HCT116 (cell line): ENCODE data around the gene AKAP9. TPM values are rescaled to one million over a fixed set of nuclear protein-coding genes. Genes with fewer than 3 reads are reported as not detected.
A peak's percentile ranks its signal among the peaks of the same experiment; 100 is the strongest.

Source experiments
- ATAC-seq: fragments of 200-7000 bp; cut with Tn5 transposase; 2 replicates; pipeline ENCODE4 v1.9.1; 2020; ENCODE audit warnings: mild to moderate bottlenecking, moderate library complexity
- BruUV-seq: library from RNA; stranded (reverse); fragments of 400-500 nt; replicated peaks from 2 replicates; lab custom pipeline; 2021; lab: Mats Ljungman, UMichigan
- CTCF ChIA-PET: fragments of 300-600 bp; sonication (Branson Sonifier 250); formaldehyde crosslinking; loops from one replicate; lab custom pipeline; 2021; ENCODE audit warnings: antibody characterized with exemption; lab: Charles Lee
- POLR2A ChIA-PET: fragments of 300-600, 350-600 bp; sonication (Branson Sonifier 250); formaldehyde crosslinking; loops from one replicate; lab custom pipeline; 2021; ENCODE audit warnings: antibody characterized with exemption; lab: Charles Lee
- RAD21 ChIA-PET, 2 experiments: fragments of 300-600 bp; sonication (Branson Sonifier 250); formaldehyde crosslinking; loops; one replicate each; lab custom pipeline; 2023; ENCODE audit warnings: low total read pairs in 2 of 2; ENCODE audit not compliant: uncharacterized antibody in 2 of 2, unreplicated experiment in 2 of 2, low non-redundant PET in 1 of 2; lab: Charles Lee
- DNase-seq: peaks from one replicate; pipeline ENCODE4 v3.0.0-alpha.2; 2010; ENCODE audit warnings: low read depth, low spot score
- H2AFZ ChIP-seq: fragments of 200-600 bp; shearing (Covaris generic), sonication (generic); 2 replicates; pipeline ENCODE4 v1.6.1; 2017; ENCODE audit warnings: low read depth, mixed run types, mixed read lengths, antibody characterized with exemption, low read length; ENCODE audit not compliant: poor library complexity, severe bottlenecking
- H3K27ac ChIP-seq: 2 replicates; pipeline ENCODE4 v1.5.1; 2012; ENCODE audit warnings: low read depth, low read length
- H3K27me3 ChIP-seq: fragments of 200-600 bp; sonication (generic); 2 replicates; pipeline ENCODE4 v1.6.1; 2016; ENCODE audit warnings: mixed run types, low read length, mixed read lengths; ENCODE audit not compliant: insufficient read depth
- H3K36me3 ChIP-seq, 2 experiments: fragments of 200-500 bp in 1 of 2; fragments of 200-600 bp in 1 of 2; sonication (Bioruptor generic) in 1 of 2; sonication (generic) in 1 of 2; 2 replicates each; pipeline versions ENCODE4 v1.5.1 to v1.6.1; 2014 to 2016; ENCODE audit warnings: low read length in 2 of 2, inconsistent platforms in 1 of 2, mixed read lengths in 1 of 2, mixed run types in 1 of 2; ENCODE audit not compliant: insufficient read depth in 2 of 2, control insufficient read depth in 1 of 2
- H3K4me1 ChIP-seq, 2 experiments: fragments of 200-600 bp in 1 of 2; sonication (generic) in 1 of 2; 2 replicates each; pipeline versions ENCODE4 v1.5.1 to v1.6.1; 2012 to 2017; ENCODE audit warnings: low read length in 2 of 2, inconsistent platforms in 1 of 2, mild to moderate bottlenecking in 1 of 2, mixed read lengths in 1 of 2, mixed run types in 1 of 2, moderate library complexity in 1 of 2; ENCODE audit not compliant: insufficient read depth in 2 of 2, control insufficient read depth in 1 of 2
- H3K4me2 ChIP-seq: fragments of 200-600 bp; sonication (generic); 2 replicates; pipeline ENCODE4 v1.6.1; 2017; ENCODE audit warnings: mixed run types, low read length, mixed read lengths
- H3K4me3 ChIP-seq, 2 experiments: fragments of 200-600 bp in 1 of 2; sonication (generic) in 1 of 2; replicated peaks in 1 of 2; 2 replicates each; pipeline ENCODE4 v1.5.1; 2011 to 2016; ENCODE audit warnings: low read length in 2 of 2, control low read depth in 1 of 2, low read depth in 1 of 2, mild to moderate bottlenecking in 1 of 2, mixed read lengths in 1 of 2, mixed run types in 1 of 2
- H3K79me2 ChIP-seq: fragments of 200-600 bp; sonication (generic); 2 replicates; pipeline ENCODE4 v1.6.1; 2017; ENCODE audit warnings: mild to moderate bottlenecking, mixed run types, low read length, moderate library complexity, mixed read lengths; ENCODE audit not compliant: insufficient read depth
- H3K9ac ChIP-seq: fragments of 200-600 bp; sonication (generic); 2 replicates; pipeline ENCODE4 v1.6.1; 2016; ENCODE audit warnings: low read length, mixed read lengths
- H3K9me2 ChIP-seq: fragments of 200-600 bp; sonication (generic), shearing (Covaris generic); 2 replicates; pipeline ENCODE4 v1.6.1; 2017; ENCODE audit warnings: mixed run types, mild to moderate bottlenecking, moderate library complexity; ENCODE audit not compliant: insufficient read depth
- H3K9me3 ChIP-seq, 2 experiments: fragments of 200-500 bp in 1 of 2; fragments of 200-600 bp in 1 of 2; sonication (Bioruptor generic) in 1 of 2; sonication (generic) in 1 of 2; 2 replicates each; pipeline ENCODE4 v1.6.1; 2014 to 2017; ENCODE audit warnings: low read length in 2 of 2, mixed read lengths in 2 of 2, inconsistent platforms in 1 of 2, low read depth in 1 of 2, mild to moderate bottlenecking in 1 of 2, mixed run types in 1 of 2, moderate library complexity in 1 of 2; ENCODE audit not compliant: control insufficient read depth in 1 of 2, insufficient read depth in 1 of 2
- H4K20me1 ChIP-seq: fragments of 200-600 bp; sonication (generic), shearing (Covaris generic); 2 replicates; pipeline ENCODE4 v1.6.1; 2017; ENCODE audit warnings: mixed run types, mild to moderate bottlenecking, moderate library complexity; ENCODE audit not compliant: insufficient read depth
- CBX3 ChIP-seq: IDR thresholded peaks from 2 replicates; pipeline ENCODE4 v1.6.1; 2012; ENCODE audit warnings: low read depth
- CTCF ChIP-seq, 3 experiments: fragments of 200-600 bp in 1 of 3; sonication (generic) in 1 of 3; IDR thresholded peaks in 2 of 3; conservative IDR thresholded peaks in 1 of 3; 2 replicates each; pipeline ENCODE4 v1.5.1; 2012 to 2017; ENCODE audit warnings: low read depth in 2 of 3, low read length in 2 of 3, antibody characterized with exemption in 1 of 3, borderline replicate concordance in 1 of 3, control low read depth in 1 of 3, mild to moderate bottlenecking in 1 of 3, mixed read lengths in 1 of 3, mixed run types in 1 of 3, moderate library complexity in 1 of 3; ENCODE audit not compliant: insufficient read depth in 1 of 3
- EGR1 ChIP-seq: IDR thresholded peaks from 2 replicates; pipeline ENCODE4 v1.6.1; 2012; ENCODE audit warnings: low read depth
- ELF1 ChIP-seq: IDR thresholded peaks from 2 replicates; pipeline ENCODE4 v1.6.1; 2012; ENCODE audit warnings: low read depth, borderline replicate concordance
- EZH2 ChIP-seq: fragments of 200-600 bp; sonication (generic); IDR thresholded peaks from 2 replicates; pipeline ENCODE4 v1.6.1; 2017; ENCODE audit warnings: antibody characterized with exemption, mixed run types
- FOSL1 ChIP-seq: IDR thresholded peaks from 2 replicates; pipeline ENCODE4 v1.6.1; 2012; ENCODE audit warnings: low read depth
- MAX ChIP-seq: IDR thresholded peaks from 2 replicates; pipeline ENCODE4 v1.6.1; 2012
- POLR2A ChIP-seq: IDR thresholded peaks from 2 replicates; pipeline ENCODE4 v1.7.0; 2011; ENCODE audit warnings: borderline replicate concordance; ENCODE audit not compliant: insufficient read depth, insufficient read length; ENCODE audit errors: extremely low read depth
- POLR2AphosphoS5 ChIP-seq: IDR thresholded peaks from 2 replicates; pipeline ENCODE4 v1.6.1; 2011; ENCODE audit warnings: mild to moderate bottlenecking, low read depth, low read length, moderate library complexity
- RAD21 ChIP-seq: IDR thresholded peaks from 2 replicates; pipeline ENCODE4 v1.6.1; 2012; ENCODE audit warnings: low read depth, mild to moderate bottlenecking
- SRF ChIP-seq: IDR thresholded peaks from 2 replicates; pipeline ENCODE4 v1.6.1; 2012; ENCODE audit warnings: low read depth
- TCF7L2 ChIP-seq: IDR thresholded peaks from 2 replicates; pipeline ENCODE4 v1.7.0; 2011; ENCODE audit warnings: borderline replicate concordance, inconsistent platforms; ENCODE audit not compliant: insufficient read depth, insufficient read length; ENCODE audit errors: extremely low read depth
- YY1 ChIP-seq: IDR thresholded peaks from 2 replicates; pipeline ENCODE4 v1.6.1; 2011; ENCODE audit warnings: low read length, low read depth, moderate library complexity, mild to moderate bottlenecking; ENCODE audit not compliant: insufficient replicate concordance; ENCODE audit errors: extremely low read depth
- ZBTB33 ChIP-seq: IDR thresholded peaks from 2 replicates; pipeline ENCODE4 v1.6.1; 2011; ENCODE audit warnings: mild to moderate bottlenecking, low read length, moderate library complexity; ENCODE audit not compliant: insufficient replicate concordance; ENCODE audit errors: extremely low read depth
- ZFX ChIP-seq: fragments of 450-650 bp; IDR thresholded peaks from 2 replicates; pipeline ENCODE4 v1.6.1; 2017
- ZNF274 ChIP-seq: fragments of 200-500 bp; sonication (Bioruptor generic); IDR thresholded peaks from 2 replicates; pipeline ENCODE4 v1.6.1; 2014; ENCODE audit warnings: mild to moderate bottlenecking, low read depth, low read length, inconsistent platforms
- intact Hi-C: fragments of 100-400 bp; cut with micrococcal nuclease; formaldehyde crosslinking; loops from 2 replicates; pipeline ENCODE4 v1.10.0; 2022
- total RNA-seq: library from RNA; stranded (reverse); gene quantifications from one replicate; pipeline ENCODE4 v1.2.1, GENCODE V29; 2021; ENCODE audit not compliant: unreplicated experiment

The AKAP9 gene
- total RNA-seq, 1 experiment from 2014 or later, result 32.6 TPM

- ATAC-seq, result peak; percentile 33
- CTCF ChIA-PET, result interaction anchor here (1.0 to 1.3 kb wide), 3 partner anchors 12 to 313 kb away, joined by 3 to 8 read pairs (median 4); partner anchors contain the start of gene GATAD1
These were observed 192.6 kb downstream of the AKAP9 start for GRCh38 chr7:92133133-92133736.

More at GRCh38 chr7:92133133-92133736, 192.6 kb downstream of the AKAP9 start:
- H2AFZ ChIP-seq, result no peak overlapping the region
- peak overlapping the region; percentile 91 for H3K9ac ChIP-seq
- H4K20me1 ChIP-seq, result no peaks in the 10 kb centered on the region; the same call in 1 of the 2 replicates
- intact Hi-C loops, result loop anchor here (1.0 kb wide), 1 partner anchor 314 kb away; the partner anchor contains the start of gene GATAD1
- ChIA-PET POLR2A (interaction anchor here (0.7 to 1.0 kb wide), 3 partner anchors 12 to 315 kb away, joined by 3 read pairs; no protein-coding TSS in a partner anchor), RAD21 (no interaction called here)
- no TSS peak for BruUV-seq
- H3K4me3 ChIP-seq, result peak overlapping the region; percentile 84 to 97
- H3K79me2 ChIP-seq, result peaks cover 51% of the 10 kb centered on the region
- no peaks in the 10 kb centered on the region for H3K9me3 ChIP-seq
- peak overlapping the region; percentile 94 for H3K4me2 ChIP-seq
- H3K27me3 ChIP-seq, result no peaks in the 10 kb centered on the region
- no peaks in the 10 kb centered on the region; the same call in 1 of the 2 replicates for H3K9me2 ChIP-seq
- H3K27ac ChIP-seq, result peak overlapping the region; percentile 94
- H3K36me3 ChIP-seq, result peaks cover 11 to 14% of the 10 kb centered on the region in 2 experiments; a peak in 3 of 4 replicates
- DNase-seq, result no peak
- no peak; the same call in 1 of the 2 replicates for TF ChIP-seq POLR2AphosphoS5
- TF ChIP-seq YY1, result no peak
- no peak for TF ChIP-seq MAX
- TF ChIP-seq ZFX, result no peak
- no peak for TF ChIP-seq SRF
- no peak for TF ChIP-seq ZNF274
- TF ChIP-seq RAD21, result no peak
- TF ChIP-seq FOSL1, result no peak
- TF ChIP-seq TCF7L2, result no peak
- no peak for TF ChIP-seq POLR2A
- no peak for TF ChIP-seq CTCF (IDR thresholded peaks at IDR 0.05 in 2 of 3, conservative IDR thresholded peaks at IDR 0.05 in 1 of 3; ENCODE audit: borderline replicate concordance in 1 of 3, insufficient read depth in 1 of 3, low read depth in 2 of 3, low read length in 2 of 3)
- no peak for TF ChIP-seq CBX3
- TF ChIP-seq ZBTB33, result no peak
- no peak for TF ChIP-seq EGR1
- TF ChIP-seq EZH2, result no peak
- no peak for TF ChIP-seq ELF1
- H3K4me1 ChIP-seq, result peaks cover 5 to 24% of the 10 kb centered on the region in 2 experiments; a peak in 2 of 4 replicates
